Heart left ventricle (tissue), 16 donors: ENCODE data around the gene AIMP1. TPM values are rescaled to one million over a fixed set of nuclear protein-coding genes. Genes with fewer than 3 reads are reported as not detected.

Experiments used
- ATAC-seq, 4 donors: fragments of 200-7000 bp; cut with Tn5 transposase; one replicate each; pipeline ENCODE4 v1.9.1; 2020 to 2022; ENCODE audit warnings: moderate library complexity in 4 of 4, mild to moderate bottlenecking in 3 of 4, moderate number of reproducible peaks in 1 of 4
- DNase-seq, 5 donors: peaks; one replicate each; pipeline ENCODE4 v3.0.0-alpha.2; 2020
- H3K27ac ChIP-seq, 12 donors: fragments of 200-600 bp; sonication (generic) in 4 of 12; one replicate each; pipeline versions ENCODE4 v1.5.0 to v1.8.0; 2016 to 2022; ENCODE audit warnings: mild to moderate bottlenecking in 2 of 12
- H3K27me3 ChIP-seq, 9 donors: fragments of 200-600 bp; sonication (generic) in 2 of 9; one replicate each; pipeline versions ENCODE4 v1.5.1 to v1.8.0; 2016 to 2022; ENCODE audit warnings: mild to moderate bottlenecking in 3 of 9
- H3K36me3 ChIP-seq, 9 donors: fragments of 200-600 bp; sonication (generic) in 2 of 9; one replicate each; pipeline versions ENCODE4 v1.5.0 to v1.8.0; 2018 to 2022; ENCODE audit warnings: mild to moderate bottlenecking in 2 of 9
- H3K4me1 ChIP-seq, 12 donors: fragments of 200-600 bp; sonication (generic) in 4 of 12; one replicate each; pipeline versions ENCODE4 v1.5.0 to v1.8.0; 2016 to 2022; ENCODE audit warnings: mild to moderate bottlenecking in 3 of 12
- H3K4me3 ChIP-seq, 12 donors: fragments of 200-600 bp; sonication (generic) in 4 of 12; one replicate each; pipeline versions ENCODE4 v1.5.0 to v1.8.0; 2017 to 2022; ENCODE audit warnings: mild to moderate bottlenecking in 9 of 12, moderate library complexity in 4 of 12
- H3K9me3 ChIP-seq, 12 donors: fragments of 200-600 bp; sonication (generic) in 4 of 12; one replicate each; pipeline versions ENCODE4 v1.5.0 to v1.8.0; 2016 to 2022; ENCODE audit warnings: mild to moderate bottlenecking in 1 of 12
- POLR2A ChIP-seq, 2 donors: fragments of 450-650 bp; IDR thresholded peaks; one replicate each; pipeline ENCODE4 v1.6.1; 2017; ENCODE audit warnings: antibody characterized with exemption in 2 of 2, mild to moderate bottlenecking in 2 of 2, moderate library complexity in 2 of 2
- WGBS, 4 donors: extraction: QIAGEN DNeasy Blood & Tissue Kit in 2 of 4; methylation state at CpG; one replicate each; pipeline versions ENCODE4 v1.1.5 to v1.1.7; 2013 to 2018; 5-methylcytosine and 5-hydroxymethylcytosine counted together
- intact Hi-C, 10 donors: fragments of 100-400 bp; cut with DNase I; formaldehyde crosslinking; loops; one replicate each; pipeline versions ENCODE4 v1.11.1 to v1.14.2; 2022
- polyA plus RNA-seq, 2 donors: library from polyadenylated mRNA; stranded (reverse); fragments of 200-250 nt; gene quantifications; one replicate each; pipeline ENCODE4 v1.2.3, GENCODE V29; 2013
- total RNA-seq, 9 donors: library from RNA; depleted of rRNA in 2 of 9; stranded (reverse); fragments of >200 nt in 2 of 9; fragmentation: NEBNext Ultra II Directional in 3 of 9; extraction: Animal tissue kit (Norgen Biotek cat#: 25700) in 3 of 9; gene quantifications; one replicate each; pipeline versions ENCODE4 v1.1.0 to v1.2.4, GENCODE V29; 2016 to 2023
- TF ChIP-seq, protein P1 (sequence below), 12 donors: fragments of 200-600 bp; sonication (generic) in 4 of 12; IDR thresholded peaks; one replicate each; pipeline versions ENCODE4 v1.5.0 to v1.8.0; 2018 to 2022; ENCODE audit warnings: antibody characterized with exemption in 12 of 12, mild to moderate bottlenecking in 5 of 12
- donor health status: ischemic (EF 13 %, LVEDD 7.1; RV severe dilation, severe dysfunction).
- donor health status: healthy with polysubstance abuse.
- donor health status: DM: no; HTN: yes; CAD: no.
- donor health status: DM: no; HTN: no; CAD: no.
- donor health status: ischemic (EF 25% LVEDD 6.9; RV normal size, moderate dysfunction).
- donor health status: ischemic (EF 25% LVEDD 5.7; RV mildly dilated, moderate dysfunction).
- donor health status: healthy.
- donor health status: DM: yes; HTN: yes; CAD: no.
- donor health status: ischemic (EF 35%, LVEDD 5.7; RV mildly dilated, moderate dysfunction).
- donor health status: nonischemic (EF 11% LVEDD 7.7; RV severe dilation, severe dysfunction).
- donor health status: DM: yes; HTN: yes; CAD: no.
- donor health status: PGD.
- donor health status: ischemic (EF 29% LVEDD 5.4; RV normal size, mild dysfunction).
- donor health status: nonischemic (EF 23%, LVEDD 6.1; RV moderate dilation, normal function).

Gene AIMP1
- total and polyA plus RNA-seq, 11 donors: 15.6 to 37.7 (median 29.4) TPM

- peaks cover 0 to 98% (median 93%) of the 10 kb centered on the region in 9 donors for H3K36me3 ChIP-seq
- WGBS, 4 donors: 0 to 23% (median 13%) methylated on average over 1 of the region's 1 CpG
- H3K27ac ChIP-seq: no peak overlapping the region
- H3K4me1 ChIP-seq: peaks cover 0 to 2% (median 0%) of the 10 kb centered on the region in 12 donors
- ATAC-seq (peak; percentile 58 to 73 (median 66)), DNase-seq (no peak)
- H3K4me3 ChIP-seq: no peak overlapping the region
- no peak for TF ChIP-seq POLR2A (IDR thresholded peaks at IDR 0.05)
- TF ChIP-seq, protein P1, sequence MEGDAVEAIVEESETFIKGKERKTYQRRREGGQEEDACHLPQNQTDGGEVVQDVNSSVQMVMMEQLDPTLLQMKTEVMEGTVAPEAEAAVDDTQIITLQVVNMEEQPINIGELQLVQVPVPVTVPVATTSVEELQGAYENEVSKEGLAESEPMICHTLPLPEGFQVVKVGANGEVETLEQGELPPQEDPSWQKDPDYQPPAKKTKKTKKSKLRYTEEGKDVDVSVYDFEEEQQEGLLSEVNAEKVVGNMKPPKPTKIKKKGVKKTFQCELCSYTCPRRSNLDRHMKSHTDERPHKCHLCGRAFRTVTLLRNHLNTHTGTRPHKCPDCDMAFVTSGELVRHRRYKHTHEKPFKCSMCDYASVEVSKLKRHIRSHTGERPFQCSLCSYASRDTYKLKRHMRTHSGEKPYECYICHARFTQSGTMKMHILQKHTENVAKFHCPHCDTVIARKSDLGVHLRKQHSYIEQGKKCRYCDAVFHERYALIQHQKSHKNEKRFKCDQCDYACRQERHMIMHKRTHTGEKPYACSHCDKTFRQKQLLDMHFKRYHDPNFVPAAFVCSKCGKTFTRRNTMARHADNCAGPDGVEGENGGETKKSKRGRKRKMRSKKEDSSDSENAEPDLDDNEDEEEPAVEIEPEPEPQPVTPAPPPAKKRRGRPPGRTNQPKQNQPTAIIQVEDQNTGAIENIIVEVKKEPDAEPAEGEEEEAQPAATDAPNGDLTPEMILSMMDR (IDR thresholded peaks at IDR 0.05): peak; percentile 43 to 67 (median 54)
- intact Hi-C loops: loop anchor here in 3 of 10 donors (5.0 kb wide), 1 partner anchor 173 kb away; no protein-coding TSS in a partner anchor
- no peaks in the 10 kb centered on the region for H3K9me3 ChIP-seq
- H3K27me3 ChIP-seq: no peaks in the 10 kb centered on the region
Observed at GRCh38 chr4:106329041-106329618, 12.8 kb downstream of the AIMP1 start.

DNA sequence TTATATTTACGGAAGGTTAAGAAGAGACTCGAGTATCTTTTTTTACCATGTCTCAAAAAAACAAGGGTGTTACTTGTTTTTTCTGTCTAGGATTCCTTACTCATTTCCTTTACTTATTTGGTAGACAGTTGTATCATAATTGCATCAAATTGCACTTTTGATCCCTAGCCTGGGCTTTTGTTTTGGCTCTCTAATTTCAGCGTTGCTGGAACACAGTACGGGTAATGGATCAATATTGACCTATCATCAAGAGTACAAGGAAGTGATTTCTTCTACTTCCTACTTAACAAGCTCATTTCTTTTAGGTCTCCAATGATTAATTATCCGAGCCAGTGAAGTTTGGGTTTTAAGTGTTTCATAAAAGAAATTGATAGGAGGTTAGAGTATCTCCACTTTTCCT, 16.8 kb downstream of the AIMP1 start:
- ATAC-seq (no peak), DNase-seq (no peak)
- H3K36me3 ChIP-seq: peaks cover 0 to 100% (median 99%) of the 10 kb centered on the region in 9 donors
- no peak overlapping the region for H3K4me3 ChIP-seq
- no peaks in the 10 kb centered on the region for H3K4me1 ChIP-seq
- intact Hi-C loops: no loop called here
- no peaks in the 10 kb centered on the region for H3K27me3 ChIP-seq
- no peak overlapping the region for H3K27ac ChIP-seq
- peaks cover 0 to 9% (median 2%) of the 10 kb centered on the region in 12 donors for H3K9me3 ChIP-seq
- no peak for TF ChIP-seq POLR2A (IDR thresholded peaks at IDR 0.05)
- WGBS, 4 donors: 89 to 95% (median 95%) methylated on average over 5 of the region's 5 CpGs

DNA sequence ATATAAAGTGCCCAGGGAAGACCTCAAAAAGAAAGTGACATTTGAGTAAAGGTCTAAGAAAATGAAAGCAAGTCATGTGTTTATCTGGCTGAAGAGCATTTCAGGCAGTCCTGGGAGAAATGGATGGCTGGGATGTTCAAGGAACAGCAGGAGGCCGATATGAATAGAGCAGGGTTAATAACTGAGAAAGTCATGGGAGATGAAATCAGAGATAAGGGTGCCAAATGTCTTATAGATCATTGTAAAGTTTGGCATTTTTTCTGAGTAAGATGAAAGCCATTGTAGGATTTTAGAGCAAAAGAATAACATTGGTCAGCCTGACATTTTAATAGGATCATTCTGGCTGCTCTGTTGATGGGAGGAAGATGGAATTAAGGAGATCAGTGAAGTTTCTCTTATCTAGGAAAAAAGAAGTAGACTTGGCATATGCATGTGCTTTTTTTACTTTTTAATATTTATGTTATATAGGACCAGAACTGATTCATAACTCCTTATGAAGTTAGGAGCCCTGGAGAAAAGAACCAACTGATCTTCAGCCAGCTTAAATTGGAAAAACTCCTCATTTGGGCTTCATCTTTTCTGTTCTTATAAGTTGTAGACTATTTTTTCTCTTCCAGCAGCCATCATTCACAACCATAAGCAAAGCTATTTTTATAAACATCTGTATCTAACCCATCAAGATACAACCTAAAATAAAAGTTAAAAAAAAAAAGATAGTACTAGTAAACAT, 18.6 kb downstream of the AIMP1 start:
- Histone ChIP-seq H3K4me1 (no peaks in the 10 kb centered on the region), H3K4me3 (no peak overlapping the region), H3K27ac (no peak overlapping the region), H3K27me3 (no peaks in the 10 kb centered on the region), H3K36me3 (peaks cover 0 to 100% (median 93%) of the 10 kb centered on the region in 9 donors), H3K9me3 (peaks cover 0 to 10% (median 2%) of the 10 kb centered on the region in 12 donors)
- intact Hi-C loops: no loop called here
- DNase-seq (no peak), ATAC-seq (no peak)
- 85 to 95% (median 91%) methylated on average over 1 of the region's 1 CpG for WGBS, 4 donors
- TF ChIP-seq, protein P1 (IDR thresholded peaks at IDR 0.05): no peak
- no peak for TF ChIP-seq POLR2A (IDR thresholded peaks at IDR 0.05)

DNA sequence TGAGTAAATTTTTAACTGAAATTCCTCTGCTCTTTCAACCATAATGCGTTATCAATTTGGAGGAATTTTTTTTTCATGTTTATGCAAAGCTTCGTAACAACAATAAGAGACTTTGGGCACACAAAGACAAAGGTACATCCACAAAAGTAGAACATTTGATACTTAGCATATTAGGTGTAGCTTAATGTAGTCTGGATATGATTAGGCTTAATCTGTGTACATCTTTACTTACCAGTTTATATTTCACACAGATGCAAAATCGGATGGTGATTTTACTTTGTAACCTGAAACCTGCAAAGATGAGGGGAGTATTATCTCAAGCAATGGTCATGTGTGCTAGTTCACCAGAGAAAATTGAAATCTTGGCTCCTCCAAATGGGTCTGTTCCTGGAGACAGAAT, 20.3 kb downstream of the AIMP1 start:
- ATAC-seq: no peak
- Histone ChIP-seq H3K4me3 (no peak overlapping the region), H3K27ac (no peak overlapping the region), H3K36me3 (peaks cover 0 to 91% (median 80%) of the 10 kb centered on the region in 9 donors), H3K4me1 (no peaks in the 10 kb centered on the region), H3K27me3 (no peaks in the 10 kb centered on the region), H3K9me3 (peaks cover 0 to 24% (median 3%) of the 10 kb centered on the region in 12 donors)
- no peak for DNase-seq
- TF ChIP-seq, protein P1 (IDR thresholded peaks at IDR 0.05): no peak
- no peak for TF ChIP-seq POLR2A (IDR thresholded peaks at IDR 0.05)
- 96 to 99% (median 98%) methylated on average over 3 of the region's 3 CpGs for whole genome bisulfite sequencing, 4 donors
- intact Hi-C loops: no loop called here
